K562 (cell line): Measurements from ENCODE around the gene HEMK1. TPM values are rescaled to one million over a fixed set of nuclear protein-coding genes. Genes with fewer than 3 reads are reported as not detected.

Source experiments
- ATF2 ChIP-seq: sonication (generic); formaldehyde crosslinking; IDR thresholded peaks from 2 replicates; pipeline ENCODE4 v1.8.1; 2022; ENCODE audit warnings: missing genetic modification reagents
- BRCA1 ChIP-seq, 2 experiments: fragments of 450-650 bp in 1 of 2; sonication (generic) in 1 of 2; formaldehyde crosslinking in 1 of 2; IDR thresholded peaks; 2 replicates each; pipeline versions ENCODE4 v1.5.0 to v1.6.1; 2017 to 2020; ENCODE audit warnings: mild to moderate bottlenecking in 1 of 2, missing genetic modification reagents in 1 of 2
- CLOCK ChIP-seq: fragments of 250-450 bp; sonication (Bioruptor Pico); IDR thresholded peaks from 2 replicates; pipeline ENCODE4 v1.4.0; 2020; ENCODE audit warnings: mild to moderate bottlenecking, moderate library complexity, borderline replicate concordance
- CREB3L1 ChIP-seq: fragments of 450-650 bp; IDR thresholded peaks from 2 replicates; pipeline ENCODE4 v1.6.1; 2014; ENCODE audit warnings: low read depth, mild to moderate bottlenecking, moderate library complexity, borderline replicate concordance
- E2F5 ChIP-seq: sonication (generic); formaldehyde crosslinking; IDR thresholded peaks from 2 replicates; pipeline ENCODE4 v1.8.0; 2022; ENCODE audit warnings: mild to moderate bottlenecking, missing genetic modification reagents
- FIP1L1 ChIP-seq: fragments of 200-400 bp; formaldehyde crosslinking; IDR thresholded peaks from 2 replicates; pipeline ENCODE4 v1.6.1; 2018; ENCODE audit warnings: mild to moderate bottlenecking, low read depth, low read length; ENCODE audit not compliant: poor library complexity, severe bottlenecking
- GATAD2A ChIP-seq: fragments of 450-650 bp; IDR thresholded peaks from 2 replicates; pipeline ENCODE4 v1.6.1; 2017
- MAFG ChIP-seq: fragments of 450-650 bp; conservative IDR thresholded peaks from 2 replicates; pipeline ENCODE4 v1.6.1; 2016; ENCODE audit warnings: missing genetic modification characterization, missing compliant biosample characterization
- MAZ ChIP-seq, 2 experiments: fragments of 450-650 bp in 1 of 2; sonication (generic) in 1 of 2; formaldehyde crosslinking; IDR thresholded peaks in 1 of 2; conservative IDR thresholded peaks in 1 of 2; 2 replicates each; pipeline versions ENCODE4 v1.4.0 to v1.5.0; 2020; ENCODE audit warnings: mild to moderate bottlenecking in 1 of 2, missing genetic modification reagents in 1 of 2
- NFIC ChIP-seq: fragments of 450-650 bp; IDR thresholded peaks from 2 replicates; pipeline ENCODE4 v1.6.1; 2017; ENCODE audit warnings: mild to moderate bottlenecking, inconsistent platforms
- TSC22D4 ChIP-seq: fragments of 450-650 bp; IDR thresholded peaks from 2 replicates; pipeline ENCODE4 v1.6.1; 2016; ENCODE audit warnings: missing genetic modification characterization, missing biosample characterization, control low read depth
- polyA plus RNA-seq, 8 experiments: library from polyadenylated mRNA; depleted of rRNA in 4 of 8; stranded (reverse) in 5 of 8; unstranded in 3 of 8; fragments of >200 nt; fragmentation: Nextera tagmentation in 2 of 8; fragmentation: Illumina TruSeq in 1 of 8; extraction: Ambion mirVana in 2 of 8; extraction: Trizol in 1 of 8; gene quantifications; 2 replicates each; pipeline versions ENCODE4 v1.2.1 to v1.2.3, GENCODE V29; 2011 to 2014; ENCODE audit warnings: inconsistent platforms in 1 of 8, missing spikeins in 1 of 8
- total RNA-seq, 7 experiments: library from RNA; depleted of rRNA in 6 of 7; stranded (reverse); fragments of >200 nt in 6 of 7; fragmentation: Illumina TruSeq in 2 of 7; extraction: Trizol in 2 of 7; gene quantifications; 2 replicates each; pipeline versions ENCODE4 v1.2.1 to v1.2.3, GENCODE V29; 2011 to 2021; ENCODE audit warnings: low replicate concordance in 1 of 7
- TF ChIP-seq, protein P1 (sequence below): fragments of 250-450 bp; sonication (Bioruptor Pico); IDR thresholded peaks from 2 replicates; pipeline ENCODE4 v1.4.0; 2020; ENCODE audit warnings: mild to moderate bottlenecking, moderate library complexity

The HEMK1 gene
- total and polyA plus RNA-seq, 9 of the 15 experiments (the other 6 are each of a cell fraction or from before 2014, with no cell fraction given): 2.0 to 16.8 (median 11.4) TPM

GRCh38 chr3:50588759-50589433 lies 19.6 kb downstream of the HEMK1 start (continued):
- TF ChIP-seq CLOCK: no peak
- TF ChIP-seq BRCA1 (IDR thresholded peaks at IDR 0.05): no peak
- no peak for TF ChIP-seq BRCA1 (CRISPR knock-in tag; IDR thresholded peaks at IDR 0.05)
- no peak for TF ChIP-seq ATF2 (CRISPR knock-in tag)
- no peak for TF ChIP-seq TSC22D4
- no peak for TF ChIP-seq GATAD2A
- TF ChIP-seq, protein P1, sequence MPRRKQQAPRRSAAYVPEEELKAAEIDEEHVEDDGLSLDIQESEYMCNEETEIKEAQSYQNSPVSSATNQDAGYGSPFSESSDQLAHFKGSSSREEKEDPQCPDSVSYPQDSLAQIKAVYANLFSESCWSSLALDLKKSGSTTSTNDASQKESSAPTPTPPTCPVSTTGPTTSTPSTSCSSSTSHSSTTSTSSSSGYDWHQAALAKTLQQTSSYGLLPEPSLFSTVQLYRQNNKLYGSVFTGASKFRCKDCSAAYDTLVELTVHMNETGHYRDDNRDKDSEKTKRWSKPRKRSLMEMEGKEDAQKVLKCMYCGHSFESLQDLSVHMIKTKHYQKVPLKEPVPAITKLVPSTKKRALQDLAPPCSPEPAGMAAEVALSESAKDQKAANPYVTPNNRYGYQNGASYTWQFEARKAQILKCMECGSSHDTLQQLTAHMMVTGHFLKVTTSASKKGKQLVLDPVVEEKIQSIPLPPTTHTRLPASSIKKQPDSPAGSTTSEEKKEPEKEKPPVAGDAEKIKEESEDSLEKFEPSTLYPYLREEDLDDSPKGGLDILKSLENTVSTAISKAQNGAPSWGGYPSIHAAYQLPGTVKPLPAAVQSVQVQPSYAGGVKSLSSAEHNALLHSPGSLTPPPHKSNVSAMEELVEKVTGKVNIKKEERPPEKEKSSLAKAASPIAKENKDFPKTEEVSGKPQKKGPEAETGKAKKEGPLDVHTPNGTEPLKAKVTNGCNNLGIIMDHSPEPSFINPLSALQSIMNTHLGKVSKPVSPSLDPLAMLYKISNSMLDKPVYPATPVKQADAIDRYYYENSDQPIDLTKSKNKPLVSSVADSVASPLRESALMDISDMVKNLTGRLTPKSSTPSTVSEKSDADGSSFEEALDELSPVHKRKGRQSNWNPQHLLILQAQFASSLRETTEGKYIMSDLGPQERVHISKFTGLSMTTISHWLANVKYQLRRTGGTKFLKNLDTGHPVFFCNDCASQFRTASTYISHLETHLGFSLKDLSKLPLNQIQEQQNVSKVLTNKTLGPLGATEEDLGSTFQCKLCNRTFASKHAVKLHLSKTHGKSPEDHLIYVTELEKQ (CRISPR knock-in tag): no peak
- TF ChIP-seq MAFG (tag): peak; percentile 31; the same call in 1 of the 2 replicates
- TF ChIP-seq NFIC: 0 out of 2 replicates have a peak, but pooled peaks have one; percentile 33
- TF ChIP-seq MAZ (CRISPR knock-in tag; conservative IDR thresholded peaks at IDR 0.05 in 1 of 2, IDR thresholded peaks at IDR 0.05 in 1 of 2): no peak
- TF ChIP-seq CREB3L1: no peak
- TF ChIP-seq FIP1L1: no peak
- no peak for TF ChIP-seq E2F5 (CRISPR knock-in tag)
